K562 (cell line): ENCODE results near the gene BEST2. TPM values are rescaled to one million over a fixed set of nuclear protein-coding genes. Genes with fewer than 3 reads are reported as not detected.

Experiments used
- ARHGAP35 ChIP-seq: fragments of 450-650 bp; IDR thresholded peaks from 2 replicates; pipeline ENCODE4 v1.6.1; 2018; ENCODE audit not compliant: partially characterized antibody
- BDP1 ChIP-seq: IDR thresholded peaks from 3 replicates; pipeline ENCODE4 v1.6.1; 2011; ENCODE audit not compliant: insufficient read length, insufficient read depth
- FOS ChIP-seq: IDR thresholded peaks from 3 replicates; pipeline ENCODE4 v1.6.1; 2011; ENCODE audit not compliant: insufficient read length; ENCODE audit errors: extremely low read depth
- FOXP4 ChIP-seq: sonication (generic); formaldehyde crosslinking; IDR thresholded peaks from 2 replicates; pipeline ENCODE4 v1.8.0; 2022; ENCODE audit warnings: mild to moderate bottlenecking, missing genetic modification reagents, borderline replicate concordance
- HDGF ChIP-seq: fragments of 450-650 bp; IDR thresholded peaks from 2 replicates; pipeline ENCODE4 v1.6.1; 2016
- HMGXB4 ChIP-seq: sonication (generic); formaldehyde crosslinking; IDR thresholded peaks from 2 replicates; pipeline ENCODE4 v1.8.1; 2023; ENCODE audit warnings: mild to moderate bottlenecking, missing genetic modification reagents
- KLF13 ChIP-seq: fragments of 450-650 bp; IDR thresholded peaks from 2 replicates; pipeline ENCODE4 v1.6.1; 2016; ENCODE audit warnings: missing genetic modification characterization, low read depth, mild to moderate bottlenecking, missing compliant biosample characterization, moderate library complexity, borderline replicate concordance
- MAFF ChIP-seq: IDR thresholded peaks from 2 replicates; pipeline ENCODE4 v1.6.1; 2012; ENCODE audit warnings: low read length, improper control_type of control experiment
- MAX ChIP-seq: sonication (generic); formaldehyde crosslinking; IDR thresholded peaks from 2 replicates; pipeline ENCODE4 v1.9.0; 2022; ENCODE audit warnings: mild to moderate bottlenecking, missing genetic modification reagents
- MCM5 ChIP-seq: fragments of 450-650 bp; IDR thresholded peaks from 2 replicates; pipeline ENCODE4 v1.6.1; 2016; ENCODE audit warnings: low read depth
- MIER1 ChIP-seq: fragments of 450-650 bp; IDR thresholded peaks from 2 replicates; pipeline ENCODE4 v1.6.1; 2016; ENCODE audit warnings: antibody characterized with exemption, mild to moderate bottlenecking, low read depth
- MYC ChIP-seq, 2 experiments: fragments of 250-450 bp in 1 of 2; sonication (Bioruptor Pico) in 1 of 2; IDR thresholded peaks; 2 replicates each; pipeline versions ENCODE4 v1.5.1 to v1.6.1; 2012 to 2021; ENCODE audit warnings: low read depth in 2 of 2, borderline replicate concordance in 1 of 2, improper control_type of control experiment in 1 of 2, low read length in 1 of 2, mild to moderate bottlenecking in 1 of 2, moderate library complexity in 1 of 2
- NFIC ChIP-seq: fragments of 450-650 bp; IDR thresholded peaks from 2 replicates; pipeline ENCODE4 v1.6.1; 2017; ENCODE audit warnings: mild to moderate bottlenecking, inconsistent platforms
- RUNX1 ChIP-seq: sonication (generic); IDR thresholded peaks from 2 replicates; pipeline ENCODE4 v1.6.1; 2016; ENCODE audit warnings: antibody characterized with exemption, low read depth
- TBP ChIP-seq: optimal IDR thresholded peaks from 2 replicates; pipeline ENCODE3; 2011; ENCODE audit warnings: low read depth, low read length, improper control_type of control experiment
- TEAD1 ChIP-seq, 2 experiments: fragments of 450-650 bp in 1 of 2; sonication (generic) in 1 of 2; formaldehyde crosslinking; IDR thresholded peaks; 2 replicates each; pipeline versions ENCODE4 v1.4.0 to v1.8.0; 2020 to 2022; ENCODE audit warnings: mild to moderate bottlenecking in 2 of 2, missing genetic modification reagents in 1 of 2
- XRCC3 ChIP-seq: fragments of 450-650 bp; IDR thresholded peaks from 2 replicates; pipeline ENCODE4 v1.6.1; 2017; ENCODE audit warnings: mild to moderate bottlenecking, moderate library complexity
- XRCC5 ChIP-seq: fragments of 200-400 bp; formaldehyde crosslinking; IDR thresholded peaks from 2 replicates; pipeline ENCODE4 v1.6.1; 2017; ENCODE audit warnings: low read depth, mild to moderate bottlenecking, low read length
- ZC3H11A ChIP-seq: IDR thresholded peaks from 2 replicates; pipeline ENCODE4 v1.6.1; 2012; ENCODE audit warnings: low read depth, low read length, improper control_type of control experiment
- ZNF24 ChIP-seq: fragments of 450-650 bp; IDR thresholded peaks from 2 replicates; pipeline ENCODE4 v1.6.1; 2016
- ZNF511 ChIP-seq: sonication (generic); formaldehyde crosslinking; IDR thresholded peaks from 2 replicates; pipeline ENCODE4 v1.8.0; 2022; ENCODE audit warnings: mild to moderate bottlenecking, missing genetic modification reagents
- ZNF583 ChIP-seq: fragments of 250-450 bp; sonication (Bioruptor Pico); IDR thresholded peaks from 2 replicates; pipeline ENCODE4 v1.4.0; 2020
- polyA plus RNA-seq, 8 experiments: library from polyadenylated mRNA; depleted of rRNA in 4 of 8; stranded (reverse) in 5 of 8; unstranded in 3 of 8; fragments of >200 nt; fragmentation: Nextera tagmentation in 2 of 8; fragmentation: Illumina TruSeq in 1 of 8; extraction: Ambion mirVana in 2 of 8; extraction: Trizol in 1 of 8; gene quantifications; 2 replicates each; pipeline versions ENCODE4 v1.2.1 to v1.2.3, GENCODE V29; 2011 to 2014; ENCODE audit warnings: inconsistent platforms in 1 of 8, missing spikeins in 1 of 8
- total RNA-seq, 7 experiments: library from RNA; depleted of rRNA in 6 of 7; stranded (reverse); fragments of >200 nt in 6 of 7; fragmentation: Illumina TruSeq in 2 of 7; extraction: Trizol in 2 of 7; gene quantifications; 2 replicates each; pipeline versions ENCODE4 v1.2.1 to v1.2.3, GENCODE V29; 2011 to 2021; ENCODE audit warnings: low replicate concordance in 1 of 7

The BEST2 gene
- total and polyA plus RNA-seq, 9 of the 15 experiments (the other 6 are each of a cell fraction or from before 2014, with no cell fraction given) = not detected

DNA sequence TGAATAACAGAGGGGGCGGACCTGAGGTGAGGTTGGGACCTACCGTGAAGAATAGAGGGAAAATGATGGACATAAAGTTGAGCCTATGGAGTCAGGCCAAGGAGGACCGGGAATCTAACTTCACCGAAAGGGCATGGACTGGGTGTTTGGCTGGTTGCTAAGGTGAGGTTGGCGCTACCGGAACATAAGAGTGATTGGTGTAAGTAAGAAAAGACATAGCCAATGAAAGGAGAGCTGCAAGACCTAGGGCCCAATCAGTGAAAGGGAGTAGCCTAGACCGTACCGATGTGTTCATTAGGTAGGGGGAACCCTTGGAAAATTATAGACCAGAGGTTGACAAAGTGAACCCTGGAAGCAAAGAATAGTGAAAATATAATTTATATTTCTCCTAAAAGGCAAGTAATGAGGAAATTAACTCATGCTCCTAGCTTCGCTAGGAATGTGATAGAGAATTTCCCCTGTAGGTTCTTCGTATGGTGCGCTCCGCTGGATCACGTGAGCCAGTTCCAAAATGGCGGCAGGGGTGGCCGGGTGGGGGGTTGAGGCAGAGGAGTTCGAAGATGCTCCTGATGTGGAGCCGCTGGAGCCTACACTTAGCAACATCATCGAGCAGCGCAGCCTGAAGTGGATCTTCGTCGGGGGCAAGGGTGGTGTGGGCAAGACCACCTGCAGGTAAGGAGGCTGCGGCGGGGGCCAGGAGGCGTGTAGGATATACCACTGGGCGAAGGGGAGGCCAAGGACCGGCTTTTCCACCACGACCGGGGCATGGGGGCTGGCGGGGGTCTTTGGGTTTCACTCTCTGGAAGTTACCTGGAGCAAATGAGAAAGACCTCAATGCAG lies 14.4 kb upstream of the BEST2 start, which contains the start of gene GET3 (continued):
- TF ChIP-seq HMGXB4 (CRISPR knock-in tag) (no peak), MIER1 (0 out of 2 replicates have a peak, but pooled peaks have one; percentile 17), FOXP4 (CRISPR knock-in tag) (no peak), ZC3H11A (no peak), KLF13 (tag) (no peak), HDGF (no peak), MAX (CRISPR knock-in tag) (0 out of 2 replicates have a peak, but pooled peaks have one; percentile 36), ZNF583 (no peak), ZNF24 (no peak), BDP1 (no peak), MCM5 (no peak), NFIC (peak; percentile 44; the same call in 1 of the 2 replicates), ZNF511 (CRISPR knock-in tag) (peak; percentile 49; the same call in 1 of the 2 replicates), TBP (peak; percentile 89), MAFF (peak; percentile 67), FOS (peak; percentile 94), XRCC5 (no peak), XRCC3 (no peak), RUNX1 (no peak), TEAD1 (CRISPR knock-in tag; IDR thresholded peaks at IDR 0.05) (peak; percentile 70 to 76; a peak in 3 of 4 replicates), MYC (IDR thresholded peaks at IDR 0.05; ENCODE audit: low read depth, low read length) (peak; percentile 49; the same call in 1 of the 2 replicates), MYC (CRISPR knock-in tag; IDR thresholded peaks at IDR 0.05; ENCODE audit: borderline replicate concordance, low read depth) (0 out of 2 replicates have a peak, but pooled peaks have one; percentile 35), ARHGAP35 (no peak)
